PFSK-1 (cell line): Measurements from ENCODE around the gene PTPN11.

ENCODE experiments used
- POLR2AphosphoS5 ChIP-seq: IDR thresholded peaks from 2 replicates; pipeline ENCODE4 v1.6.1; 2012; ENCODE audit warnings: low read depth, mild to moderate bottlenecking, control low read depth, low read length, moderate library complexity
- SIN3A ChIP-seq: IDR thresholded peaks from 2 replicates; pipeline ENCODE4 v1.6.1; 2012; ENCODE audit warnings: mild to moderate bottlenecking, low read length, moderate library complexity, borderline replicate concordance; ENCODE audit not compliant: insufficient read depth
- TF ChIP-seq, protein P1 (sequence below), 2 experiments: IDR thresholded peaks; 2 replicates each; pipeline versions ENCODE4 v1.6.1 to v1.8.0; 2011 to 2012; ENCODE audit warnings: low read depth in 2 of 2, low read length in 2 of 2, control low read depth in 1 of 2, inconsistent platforms in 1 of 2, mild to moderate bottlenecking in 1 of 2, moderate library complexity in 1 of 2; ENCODE audit not compliant: insufficient read depth in 1 of 2

- TF ChIP-seq POLR2AphosphoS5 (no peak), SIN3A (no peak)
- TF ChIP-seq, protein P1, sequence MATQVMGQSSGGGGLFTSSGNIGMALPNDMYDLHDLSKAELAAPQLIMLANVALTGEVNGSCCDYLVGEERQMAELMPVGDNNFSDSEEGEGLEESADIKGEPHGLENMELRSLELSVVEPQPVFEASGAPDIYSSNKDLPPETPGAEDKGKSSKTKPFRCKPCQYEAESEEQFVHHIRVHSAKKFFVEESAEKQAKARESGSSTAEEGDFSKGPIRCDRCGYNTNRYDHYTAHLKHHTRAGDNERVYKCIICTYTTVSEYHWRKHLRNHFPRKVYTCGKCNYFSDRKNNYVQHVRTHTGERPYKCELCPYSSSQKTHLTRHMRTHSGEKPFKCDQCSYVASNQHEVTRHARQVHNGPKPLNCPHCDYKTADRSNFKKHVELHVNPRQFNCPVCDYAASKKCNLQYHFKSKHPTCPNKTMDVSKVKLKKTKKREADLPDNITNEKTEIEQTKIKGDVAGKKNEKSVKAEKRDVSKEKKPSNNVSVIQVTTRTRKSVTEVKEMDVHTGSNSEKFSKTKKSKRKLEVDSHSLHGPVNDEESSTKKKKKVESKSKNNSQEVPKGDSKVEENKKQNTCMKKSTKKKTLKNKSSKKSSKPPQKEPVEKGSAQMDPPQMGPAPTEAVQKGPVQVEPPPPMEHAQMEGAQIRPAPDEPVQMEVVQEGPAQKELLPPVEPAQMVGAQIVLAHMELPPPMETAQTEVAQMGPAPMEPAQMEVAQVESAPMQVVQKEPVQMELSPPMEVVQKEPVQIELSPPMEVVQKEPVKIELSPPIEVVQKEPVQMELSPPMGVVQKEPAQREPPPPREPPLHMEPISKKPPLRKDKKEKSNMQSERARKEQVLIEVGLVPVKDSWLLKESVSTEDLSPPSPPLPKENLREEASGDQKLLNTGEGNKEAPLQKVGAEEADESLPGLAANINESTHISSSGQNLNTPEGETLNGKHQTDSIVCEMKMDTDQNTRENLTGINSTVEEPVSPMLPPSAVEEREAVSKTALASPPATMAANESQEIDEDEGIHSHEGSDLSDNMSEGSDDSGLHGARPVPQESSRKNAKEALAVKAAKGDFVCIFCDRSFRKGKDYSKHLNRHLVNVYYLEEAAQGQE (IDR thresholded peaks at IDR 0.05; ENCODE audit: insufficient read depth in 1 of 2, low read depth in 2 of 2, low read length in 2 of 2) = no peak
Measured at GRCh38 chr12:112498580-112498979, 79.8 kb downstream of the PTPN11 start.
